ACHN (cell line): ENCODE results near the gene KCNJ9.

Experiments used
- DNase-seq: peaks from one replicate; pipeline ENCODE4 v3.0.0-alpha.2; 2015
- in situ Hi-C: cut with HindIII; loops from 2 replicates; pipeline ENCODE4 v1.10.0; 2017; ENCODE audit warnings: low sequenced_read_pairs, low pct_ligation_motif_present, low pct_unique_long_range_greater_than_20kb

Gene KCNJ9

DNA sequence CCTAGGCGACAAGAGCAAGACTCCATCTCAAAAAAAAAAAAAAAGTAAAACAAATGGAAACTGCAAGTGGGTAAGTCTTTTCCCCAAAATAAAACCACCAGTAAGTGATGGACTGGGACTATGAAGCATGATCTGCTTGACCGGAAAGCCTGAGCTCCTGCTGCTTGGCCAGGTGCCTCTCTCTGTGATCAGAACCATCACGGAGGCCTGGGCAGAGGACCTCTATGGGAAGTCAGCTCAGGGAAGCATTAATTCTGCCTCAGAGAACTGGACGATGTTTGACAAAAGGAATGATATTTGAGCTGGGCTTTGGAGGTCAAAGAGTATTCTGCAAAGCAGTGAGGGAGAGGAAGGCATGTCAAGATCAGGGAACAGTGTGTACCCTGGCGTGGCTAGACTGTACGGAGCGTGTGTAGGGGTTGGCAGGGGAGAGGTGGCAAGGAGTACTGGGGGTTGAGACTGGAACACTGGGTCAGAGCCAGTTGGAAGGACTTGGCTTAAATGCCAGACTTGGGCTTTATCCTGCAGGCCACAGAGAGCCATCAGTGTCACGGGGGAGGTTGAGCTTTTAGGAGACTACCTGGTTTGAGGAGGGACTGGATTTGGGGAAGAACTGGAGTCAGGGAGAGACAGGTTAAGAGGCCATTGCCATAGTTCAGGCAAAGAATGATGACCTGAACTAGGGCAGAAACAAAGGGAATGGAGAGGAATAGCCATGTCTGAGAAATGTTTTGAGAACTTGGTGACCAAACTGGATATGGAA lies 50.6 kb downstream of the KCNJ9 start:
- in situ Hi-C loops: no loop called here
- DNase-seq: no peak

GRCh38 chr1:160133990-160134770 lies 52.8 kb downstream of the KCNJ9 start:
- in situ Hi-C loops: no loop called here
- no peak for DNase-seq

DNA sequence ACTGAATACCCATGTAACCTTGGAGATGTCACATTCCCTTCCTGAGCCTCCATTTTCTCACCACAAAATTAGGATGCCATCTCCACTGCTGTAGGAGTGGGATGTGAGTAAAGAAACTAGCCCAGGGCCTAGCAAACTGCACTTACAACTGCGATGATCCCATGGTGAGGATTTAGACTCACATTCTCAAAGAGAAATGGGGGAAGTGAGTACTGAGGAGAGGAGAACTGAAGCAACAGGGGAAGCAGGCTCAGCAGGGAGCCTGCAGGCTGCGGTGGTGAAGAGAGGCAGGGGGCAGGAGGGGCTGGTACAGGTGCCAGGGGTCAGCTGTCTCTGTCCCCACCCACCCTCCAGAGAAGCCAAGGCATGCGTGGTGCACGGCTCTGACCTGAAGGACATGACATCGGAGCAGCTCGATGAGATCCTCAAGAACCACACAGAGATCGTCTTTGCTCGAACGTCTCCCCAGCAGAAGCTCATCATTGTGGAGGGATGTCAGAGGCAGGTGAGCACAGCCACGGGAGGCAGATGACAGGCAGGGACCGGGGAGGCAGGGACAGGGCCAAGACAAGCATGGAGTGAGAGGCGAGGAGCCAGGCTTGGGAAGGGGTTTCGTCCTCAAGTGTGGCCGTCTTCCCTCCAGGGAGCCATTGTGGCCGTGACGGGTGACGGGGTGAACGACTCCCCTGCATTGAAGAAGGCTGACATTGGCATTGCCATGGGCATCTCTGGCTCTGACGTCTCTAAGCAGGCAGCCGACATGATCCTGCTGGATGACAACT lies 53.6 kb downstream of the KCNJ9 start:
- in situ Hi-C loops: no loop called here
- DNase-seq: no peak

GRCh38 chr1:160136121-160136925 lies 55.0 kb downstream of the KCNJ9 start:
- DNase-seq: no peak
- in situ Hi-C loops: no loop called here

DNA sequence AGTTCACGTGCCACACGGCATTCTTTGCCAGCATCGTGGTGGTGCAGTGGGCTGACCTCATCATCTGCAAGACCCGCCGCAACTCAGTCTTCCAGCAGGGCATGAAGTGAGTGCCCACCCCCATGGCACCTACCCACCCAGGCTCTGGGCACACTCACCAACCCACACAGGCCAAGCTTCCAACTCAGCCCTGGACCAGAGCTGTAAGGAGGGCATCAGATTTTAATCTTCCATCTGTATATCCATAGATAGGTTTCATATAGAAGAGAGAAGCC lies 55.5 kb downstream of the KCNJ9 start:
- no peak for DNase-seq
- in situ Hi-C loops: no loop called here

- in situ Hi-C loops: no loop called here
These were observed 56.0 kb downstream of the KCNJ9 start for GRCh38 chr1:160137216-160137862.

GRCh38 chr1:160139840-160140239 lies 58.5 kb downstream of the KCNJ9 start:
- no peak for DNase-seq
- in situ Hi-C loops: no loop called here

More at GRCh38 chr1:160137216-160137862, 56.0 kb downstream of the KCNJ9 start:
- DNase-seq: no peak
